GM12878 (cell line): Measurements from ENCODE around the gene ZNF415. TPM values are rescaled to one million over a fixed set of nuclear protein-coding genes. Genes with fewer than 3 reads are reported as not detected.

Source experiments
- ATAC-seq: fragments of 200-7000 bp; cut with Tn5 transposase; 3 replicates; pipeline ENCODE4 v1.9.1; 2020; ENCODE audit warnings: mild to moderate bottlenecking, moderate library complexity
- BruUV-seq: library from RNA; stranded (reverse); fragments of 400-500 nt; replicated peaks from 2 replicates; lab custom pipeline; 2021; lab: Mats Ljungman, UMichigan
- CTCF ChIA-PET: fragments of 300-600 bp; sonication (Branson Sonifier 250); formaldehyde crosslinking; extraction: SDS; loops from one replicate; lab custom pipeline; 2021; ENCODE audit warnings: inconsistent platforms; lab: Yijun Ruan, JAX
- POLR2A ChIA-PET: fragments of 350-600 bp; formaldehyde crosslinking; extraction: SDS; loops from one replicate; lab custom pipeline; 2021; ENCODE audit warnings: inconsistent platforms; lab: Charles Lee
- RAD21 ChIA-PET: fragments of 300-600 bp; sonication (Branson Sonifier 250); formaldehyde crosslinking; loops from one replicate; lab custom pipeline; 2023; ENCODE audit warnings: antibody characterized with exemption; ENCODE audit not compliant: unreplicated experiment; lab: Charles Lee
- SMC1A ChIA-PET: fragments of 300-600 bp; sonication (Branson Sonifier 250); formaldehyde crosslinking; loops from one replicate; lab custom pipeline; 2023; ENCODE audit not compliant: unreplicated experiment, uncharacterized antibody; lab: Charles Lee
- DNase-seq: peaks from one replicate; pipeline ENCODE4 v3.0.0-alpha.2; 2011; ENCODE audit warnings: low read depth, low spot score
- FAIRE-seq: peaks from 3 replicates; lab custom pipeline; 2011; peaks lifted over from hg19 to GRCh38; lab: Jason Lieb, UNC
- H2AFZ ChIP-seq: 2 replicates; pipeline ENCODE4 v1.6.0; 2011; ENCODE audit warnings: low read depth, low read length, control low read depth; ENCODE audit not compliant: control insufficient read depth
- H3K27ac ChIP-seq: 2 replicates; pipeline ENCODE4 v1.5.1; 2011; ENCODE audit warnings: control low read depth; ENCODE audit not compliant: control insufficient read depth, insufficient read depth
- H3K27me3 ChIP-seq, 2 experiments: replicated peaks in 1 of 2; 2 replicates each; pipeline versions ENCODE4 v1.6.0 to v1.6.1; 2011; ENCODE audit warnings: low read length in 1 of 2; ENCODE audit not compliant: control insufficient read depth in 2 of 2, insufficient read depth in 2 of 2
- H3K36me3 ChIP-seq, 2 experiments: 2 replicates each; pipeline ENCODE4 v1.5.1; 2011; ENCODE audit warnings: low read length in 1 of 2; ENCODE audit not compliant: control insufficient read depth in 2 of 2, insufficient read depth in 2 of 2
- H3K4me1 ChIP-seq: 2 replicates; pipeline ENCODE4 v1.6.1; 2011; ENCODE audit warnings: mild to moderate bottlenecking, low read length, moderate library complexity, mixed read lengths; ENCODE audit not compliant: control insufficient read depth, insufficient read depth
- H3K4me2 ChIP-seq: 2 replicates; pipeline ENCODE4 v1.6.0; 2011; ENCODE audit warnings: control low read depth; ENCODE audit not compliant: control insufficient read depth, insufficient read depth
- H3K4me3 ChIP-seq: fragments of 200-600 bp; sonication (generic); 2 replicates; pipeline ENCODE4 v1.5.1; 2016
- H3K79me2 ChIP-seq: 2 replicates; pipeline ENCODE4 v1.6.0; 2011; ENCODE audit warnings: low read length; ENCODE audit not compliant: control insufficient read depth, insufficient read depth
- H3K9ac ChIP-seq: 2 replicates; pipeline ENCODE4 v1.8.0; 2011; ENCODE audit warnings: low read length, control low read depth, mixed read lengths; ENCODE audit not compliant: control insufficient read depth, insufficient read depth
- H3K9me3 ChIP-seq: replicated peaks from 3 replicates; pipeline ENCODE4 v1.5.1; 2011; ENCODE audit warnings: mild to moderate bottlenecking, low read length; ENCODE audit not compliant: control insufficient read depth, insufficient read depth
- H4K20me1 ChIP-seq: 2 replicates; pipeline ENCODE4 v1.6.0; 2011; ENCODE audit not compliant: control insufficient read depth, insufficient read depth
- HDAC2 ChIP-seq: fragments of 200-600 bp; sonication (generic); IDR thresholded peaks from 2 replicates; pipeline ENCODE4 v1.6.1; 2017
- KAT2A ChIP-seq: conservative IDR thresholded peaks from 2 replicates; pipeline ENCODE4 v1.6.1; 2011; ENCODE audit warnings: low read depth, low read length; ENCODE audit not compliant: control insufficient read depth
- KLF5 ChIP-seq: fragments of 450-650 bp; IDR thresholded peaks from 2 replicates; pipeline ENCODE4 v1.6.1; 2014; ENCODE audit warnings: mild to moderate bottlenecking; ENCODE audit not compliant: partially characterized antibody
- NFXL1 ChIP-seq: fragments of 450-650 bp; IDR thresholded peaks from 2 replicates; pipeline ENCODE4 v1.6.1; 2017; ENCODE audit warnings: antibody characterized with exemption, mild to moderate bottlenecking, borderline replicate concordance
- RAD51 ChIP-seq: fragments of 450-650 bp; IDR thresholded peaks from 2 replicates; pipeline ENCODE4 v1.6.1; 2016; ENCODE audit warnings: moderate library complexity, mild to moderate bottlenecking, inconsistent platforms
- RB1 ChIP-seq: fragments of 450-650 bp; formaldehyde crosslinking; IDR thresholded peaks from 2 replicates; pipeline ENCODE4 v1.6.1; 2017; ENCODE audit warnings: mild to moderate bottlenecking, borderline replicate concordance
- WRNIP1 ChIP-seq: IDR thresholded peaks from 2 replicates; pipeline ENCODE4 v1.6.1; 2011; ENCODE audit warnings: low read depth, low read length, improper control_type of control experiment, borderline replicate concordance
- WGBS: methylation state at CpG from one replicate; pipeline ENCODE4 v1.1.6; 2016; ENCODE audit warnings: low lambda C conversion rate; ENCODE audit not compliant: insufficient replicate concordance, insufficient coverage; ENCODE audit errors: missing lambda C conversion rate; 5-methylcytosine and 5-hydroxymethylcytosine counted together
- in situ Hi-C: fragments of 300-500 bp; cut with MboI; formaldehyde crosslinking; loops from 9 replicates; pipeline ENCODE4 v1.14.3; 2018; ENCODE audit warnings: mixed read lengths
- intact Hi-C: fragments of 100-400 bp; cut with micrococcal nuclease; formaldehyde crosslinking; loops from one replicate; pipeline ENCODE4 v1.14.2; 2022; ENCODE audit not compliant: unreplicated experiment
- polyA plus RNA-seq, 11 experiments: library from polyadenylated mRNA; depleted of rRNA in 4 of 11; unstranded in 6 of 11; stranded (reverse) in 5 of 11; fragments of >200 nt; fragmentation: Nextera tagmentation in 4 of 11; fragmentation: Illumina TruSeq in 1 of 11; extraction: Ambion mirVana in 4 of 11; extraction: Trizol in 1 of 11; gene quantifications; 1 replicate in 1 of 11; 2 replicates in 10 of 11; pipeline versions ENCODE4 v1.2.1 to v1.2.3, GENCODE V29; 2011 to 2016; ENCODE audit warnings: inconsistent platforms in 2 of 11, missing spikeins in 2 of 11, low read depth in 1 of 11
- total RNA-seq, 4 experiments: library from RNA; depleted of rRNA in 3 of 4; stranded (reverse); fragments of >200 nt in 3 of 4; fragmentation: Illumina TruSeq in 1 of 4; extraction: Trizol in 1 of 4; gene quantifications; 2 replicates each; pipeline versions ENCODE4 v1.2.1 to v1.2.3, GENCODE V29; 2013 to 2021
- TF ChIP-seq, protein P1 (sequence below): fragments of 450-650 bp; IDR thresholded peaks from 2 replicates; pipeline ENCODE4 v1.6.1; 2017; ENCODE audit warnings: low read depth, mild to moderate bottlenecking, moderate library complexity
- TF ChIP-seq, protein P2 (sequence below): fragments of 450-650 bp; IDR thresholded peaks from 2 replicates; pipeline ENCODE4 v1.6.1; 2016; ENCODE audit warnings: mild to moderate bottlenecking, moderate library complexity, borderline replicate concordance
- TF ChIP-seq, protein P3 (sequence below): fragments of 150-350 bp; IDR thresholded peaks from 2 replicates; pipeline ENCODE4 v1.6.1; 2014; ENCODE audit warnings: mild to moderate bottlenecking, low read depth, low read length

ZNF415 gene
- total and polyA plus RNA-seq, 10 of the 15 experiments (the other 5 are each of a cell fraction or from before 2014, with no cell fraction given): 0.03 to 0.13 (median 0.05) TPM; not detected in 6

DNA sequence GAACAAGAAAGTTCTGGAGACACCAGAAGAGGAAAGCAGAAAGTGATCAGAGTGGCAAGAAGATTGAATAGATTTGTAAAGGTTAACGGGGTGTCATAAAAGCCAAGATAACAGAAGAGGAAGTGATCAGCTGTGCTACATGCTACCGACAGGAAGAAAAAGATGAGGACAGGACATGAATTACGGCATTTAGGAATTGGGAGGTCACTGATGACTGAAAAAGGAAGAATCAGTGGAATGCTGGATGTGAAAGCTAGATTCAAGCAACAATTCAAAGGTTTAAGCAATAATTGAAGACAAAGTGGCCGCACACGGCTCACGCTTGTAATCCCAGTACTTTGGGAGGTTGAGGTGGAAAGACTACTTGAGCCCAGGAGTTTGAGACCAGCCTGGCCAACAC is 44.6 kb downstream of the ZNF415 start:
- TF ChIP-seq RAD51: no peak
- TF ChIP-seq, protein P1, sequence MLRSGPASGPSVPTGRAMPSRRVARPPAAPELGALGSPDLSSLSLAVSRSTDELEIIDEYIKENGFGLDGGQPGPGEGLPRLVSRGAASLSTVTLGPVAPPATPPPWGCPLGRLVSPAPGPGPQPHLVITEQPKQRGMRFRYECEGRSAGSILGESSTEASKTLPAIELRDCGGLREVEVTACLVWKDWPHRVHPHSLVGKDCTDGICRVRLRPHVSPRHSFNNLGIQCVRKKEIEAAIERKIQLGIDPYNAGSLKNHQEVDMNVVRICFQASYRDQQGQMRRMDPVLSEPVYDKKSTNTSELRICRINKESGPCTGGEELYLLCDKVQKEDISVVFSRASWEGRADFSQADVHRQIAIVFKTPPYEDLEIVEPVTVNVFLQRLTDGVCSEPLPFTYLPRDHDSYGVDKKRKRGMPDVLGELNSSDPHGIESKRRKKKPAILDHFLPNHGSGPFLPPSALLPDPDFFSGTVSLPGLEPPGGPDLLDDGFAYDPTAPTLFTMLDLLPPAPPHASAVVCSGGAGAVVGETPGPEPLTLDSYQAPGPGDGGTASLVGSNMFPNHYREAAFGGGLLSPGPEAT: no peak
- no peak for TF ChIP-seq RB1
- TF ChIP-seq, protein P2, sequence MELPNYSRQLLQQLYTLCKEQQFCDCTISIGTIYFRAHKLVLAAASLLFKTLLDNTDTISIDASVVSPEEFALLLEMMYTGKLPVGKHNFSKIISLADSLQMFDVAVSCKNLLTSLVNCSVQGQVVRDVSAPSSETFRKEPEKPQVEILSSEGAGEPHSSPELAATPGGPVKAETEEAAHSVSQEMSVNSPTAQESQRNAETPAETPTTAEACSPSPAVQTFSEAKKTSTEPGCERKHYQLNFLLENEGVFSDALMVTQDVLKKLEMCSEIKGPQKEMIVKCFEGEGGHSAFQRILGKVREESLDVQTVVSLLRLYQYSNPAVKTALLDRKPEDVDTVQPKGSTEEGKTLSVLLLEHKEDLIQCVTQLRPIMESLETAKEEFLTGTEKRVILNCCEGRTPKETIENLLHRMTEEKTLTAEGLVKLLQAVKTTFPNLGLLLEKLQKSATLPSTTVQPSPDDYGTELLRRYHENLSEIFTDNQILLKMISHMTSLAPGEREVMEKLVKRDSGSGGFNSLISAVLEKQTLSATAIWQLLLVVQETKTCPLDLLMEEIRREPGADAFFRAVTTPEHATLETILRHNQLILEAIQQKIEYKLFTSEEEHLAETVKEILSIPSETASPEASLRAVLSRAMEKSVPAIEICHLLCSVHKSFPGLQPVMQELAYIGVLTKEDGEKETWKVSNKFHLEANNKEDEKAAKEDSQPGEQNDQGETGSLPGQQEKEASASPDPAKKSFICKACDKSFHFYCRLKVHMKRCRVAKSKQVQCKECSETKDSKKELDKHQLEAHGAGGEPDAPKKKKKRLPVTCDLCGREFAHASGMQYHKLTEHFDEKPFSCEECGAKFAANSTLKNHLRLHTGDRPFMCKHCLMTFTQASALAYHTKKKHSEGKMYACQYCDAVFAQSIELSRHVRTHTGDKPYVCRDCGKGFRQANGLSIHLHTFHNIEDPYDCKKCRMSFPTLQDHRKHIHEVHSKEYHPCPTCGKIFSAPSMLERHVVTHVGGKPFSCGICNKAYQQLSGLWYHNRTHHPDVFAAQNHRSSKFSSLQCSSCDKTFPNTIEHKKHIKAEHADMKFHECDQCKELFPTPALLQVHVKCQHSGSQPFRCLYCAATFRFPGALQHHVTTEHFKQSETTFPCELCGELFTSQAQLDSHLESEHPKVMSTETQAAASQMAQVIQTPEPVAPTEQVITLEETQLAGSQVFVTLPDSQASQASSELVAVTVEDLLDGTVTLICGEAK: no peak
- TF ChIP-seq NFXL1: no peak
- TF ChIP-seq KAT2A: no peak
- no peak for TF ChIP-seq HDAC2
- TF ChIP-seq KLF5: no peak
- TF ChIP-seq, protein P3, sequence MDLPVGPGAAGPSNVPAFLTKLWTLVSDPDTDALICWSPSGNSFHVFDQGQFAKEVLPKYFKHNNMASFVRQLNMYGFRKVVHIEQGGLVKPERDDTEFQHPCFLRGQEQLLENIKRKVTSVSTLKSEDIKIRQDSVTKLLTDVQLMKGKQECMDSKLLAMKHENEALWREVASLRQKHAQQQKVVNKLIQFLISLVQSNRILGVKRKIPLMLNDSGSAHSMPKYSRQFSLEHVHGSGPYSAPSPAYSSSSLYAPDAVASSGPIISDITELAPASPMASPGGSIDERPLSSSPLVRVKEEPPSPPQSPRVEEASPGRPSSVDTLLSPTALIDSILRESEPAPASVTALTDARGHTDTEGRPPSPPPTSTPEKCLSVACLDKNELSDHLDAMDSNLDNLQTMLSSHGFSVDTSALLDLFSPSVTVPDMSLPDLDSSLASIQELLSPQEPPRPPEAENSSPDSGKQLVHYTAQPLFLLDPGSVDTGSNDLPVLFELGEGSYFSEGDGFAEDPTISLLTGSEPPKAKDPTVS: no peak
- TF ChIP-seq WRNIP1: no peak
- Histone ChIP-seq H3K4me2 (no peak overlapping the region), H3K4me3 (no peak overlapping the region), H3K79me2 (no peaks in the 10 kb centered on the region), H3K4me1 (no peaks in the 10 kb centered on the region), H3K27me3 (no peaks in the 10 kb centered on the region), H3K9ac (no peak overlapping the region), H4K20me1 (no peaks in the 10 kb centered on the region), H3K36me3 (peaks cover 6 to 57% of the 10 kb centered on the region in 2 experiments), H3K9me3 (peaks cover 2% of the 10 kb centered on the region; the same call in 1 of the 3 replicates), H3K27ac (no peak overlapping the region), H2AFZ (no peak overlapping the region)
- DNase-seq (no peak), ATAC-seq (no peak), FAIRE-seq (no peak)
- POLR2A ChIA-PET: no interaction called here
- BruUV-seq: no TSS peak
- in situ Hi-C loops (no loop called here), intact Hi-C loops (no loop called here)
- CTCF ChIA-PET: no interaction called here
- RAD21 ChIA-PET: no interaction called here
- SMC1A ChIA-PET: no interaction called here
- WGBS: 98% methylated on average over 6 of the region's 6 CpGs
